HG03378 (cell line): ENCODE measurements around the gene INPP5F.
A peak's percentile ranks its signal among the peaks of the same experiment; 100 is the strongest.

ENCODE experiments used
- ATAC-seq: cut with Tn5 transposase; IDR thresholded peaks from one replicate; pipeline ENCODE4 v1.9.1; 2021; ENCODE audit warnings: mild to moderate bottlenecking, moderate library complexity; ENCODE audit not compliant: unreplicated experiment

Gene INPP5F, protein sequence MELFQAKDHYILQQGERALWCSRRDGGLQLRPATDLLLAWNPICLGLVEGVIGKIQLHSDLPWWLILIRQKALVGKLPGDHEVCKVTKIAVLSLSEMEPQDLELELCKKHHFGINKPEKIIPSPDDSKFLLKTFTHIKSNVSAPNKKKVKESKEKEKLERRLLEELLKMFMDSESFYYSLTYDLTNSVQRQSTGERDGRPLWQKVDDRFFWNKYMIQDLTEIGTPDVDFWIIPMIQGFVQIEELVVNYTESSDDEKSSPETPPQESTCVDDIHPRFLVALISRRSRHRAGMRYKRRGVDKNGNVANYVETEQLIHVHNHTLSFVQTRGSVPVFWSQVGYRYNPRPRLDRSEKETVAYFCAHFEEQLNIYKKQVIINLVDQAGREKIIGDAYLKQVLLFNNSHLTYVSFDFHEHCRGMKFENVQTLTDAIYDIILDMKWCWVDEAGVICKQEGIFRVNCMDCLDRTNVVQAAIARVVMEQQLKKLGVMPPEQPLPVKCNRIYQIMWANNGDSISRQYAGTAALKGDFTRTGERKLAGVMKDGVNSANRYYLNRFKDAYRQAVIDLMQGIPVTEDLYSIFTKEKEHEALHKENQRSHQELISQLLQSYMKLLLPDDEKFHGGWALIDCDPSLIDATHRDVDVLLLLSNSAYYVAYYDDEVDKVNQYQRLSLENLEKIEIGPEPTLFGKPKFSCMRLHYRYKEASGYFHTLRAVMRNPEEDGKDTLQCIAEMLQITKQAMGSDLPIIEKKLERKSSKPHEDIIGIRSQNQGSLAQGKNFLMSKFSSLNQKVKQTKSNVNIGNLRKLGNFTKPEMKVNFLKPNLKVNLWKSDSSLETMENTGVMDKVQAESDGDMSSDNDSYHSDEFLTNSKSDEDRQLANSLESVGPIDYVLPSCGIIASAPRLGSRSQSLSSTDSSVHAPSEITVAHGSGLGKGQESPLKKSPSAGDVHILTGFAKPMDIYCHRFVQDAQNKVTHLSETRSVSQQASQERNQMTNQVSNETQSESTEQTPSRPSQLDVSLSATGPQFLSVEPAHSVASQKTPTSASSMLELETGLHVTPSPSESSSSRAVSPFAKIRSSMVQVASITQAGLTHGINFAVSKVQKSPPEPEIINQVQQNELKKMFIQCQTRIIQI

DNA sequence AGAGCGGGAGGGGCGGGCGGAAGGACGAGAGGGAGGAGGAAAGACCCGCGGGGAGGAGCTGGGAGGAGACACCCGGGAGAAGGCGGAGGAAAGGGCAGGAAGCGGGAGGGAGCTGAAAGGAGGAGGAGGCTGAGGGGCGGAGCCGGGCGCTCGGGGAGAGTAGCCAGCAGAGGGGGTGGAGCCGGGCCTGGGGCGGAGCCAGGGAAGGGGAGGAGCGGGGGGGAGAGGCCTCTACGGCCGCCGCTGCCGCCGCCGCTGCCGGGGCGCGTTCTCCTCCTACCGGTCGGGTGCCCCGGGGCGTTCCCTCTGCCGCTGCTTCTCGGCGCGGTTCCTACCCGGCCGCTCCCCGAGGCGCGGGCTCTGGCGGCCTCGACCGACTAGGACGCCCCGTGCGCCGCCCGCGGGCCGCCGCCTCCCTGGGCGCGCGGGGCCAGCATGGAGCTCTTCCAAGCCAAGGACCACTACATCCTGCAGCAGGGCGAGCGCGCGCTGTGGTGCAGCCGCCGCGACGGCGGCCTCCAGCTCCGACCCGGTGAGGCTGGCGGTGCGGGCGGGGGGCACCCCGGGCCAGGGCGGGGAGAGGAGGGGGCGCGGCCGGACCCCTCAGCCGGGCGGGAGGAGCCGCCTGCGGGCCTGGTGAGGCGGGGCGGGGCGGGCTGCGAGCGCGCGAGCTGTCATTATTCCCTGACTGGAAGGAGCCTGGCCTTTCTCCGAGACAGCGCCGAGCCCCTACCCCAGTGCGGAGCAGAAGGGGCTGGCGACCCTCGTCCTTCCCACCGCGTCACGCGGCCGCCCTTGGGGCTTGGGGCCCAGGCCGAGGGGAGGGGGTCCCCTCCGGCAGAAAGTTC, at the start of gene INPP5F:
TSS of gene INPP5F (plus strand) at position 223 of the 848 bp plus-strand sequence. CDS start at position 436, 213 bp downstream.
- ATAC-seq, result peak; percentile 62

DNA sequence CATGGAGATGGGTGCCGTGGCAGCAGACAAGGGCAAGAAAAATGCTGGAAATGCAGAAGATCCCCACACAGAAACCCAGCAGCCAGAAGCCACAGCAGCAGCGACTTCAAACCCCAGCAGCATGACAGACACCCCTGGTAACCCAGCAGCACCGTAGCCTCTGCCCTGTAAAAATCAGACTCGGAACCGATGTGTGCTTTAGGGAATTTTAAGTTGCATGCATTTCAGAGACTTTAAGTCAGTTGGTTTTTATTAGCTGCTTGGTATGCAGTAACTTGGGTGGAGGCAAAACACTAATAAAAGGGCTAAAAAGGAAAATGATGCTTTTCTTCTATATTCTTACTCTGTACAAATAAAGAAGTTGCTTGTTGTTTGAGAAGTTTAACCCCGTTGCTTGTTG, 48.7 kb upstream of the INPP5F start:
- no peak for ATAC-seq

DNA sequence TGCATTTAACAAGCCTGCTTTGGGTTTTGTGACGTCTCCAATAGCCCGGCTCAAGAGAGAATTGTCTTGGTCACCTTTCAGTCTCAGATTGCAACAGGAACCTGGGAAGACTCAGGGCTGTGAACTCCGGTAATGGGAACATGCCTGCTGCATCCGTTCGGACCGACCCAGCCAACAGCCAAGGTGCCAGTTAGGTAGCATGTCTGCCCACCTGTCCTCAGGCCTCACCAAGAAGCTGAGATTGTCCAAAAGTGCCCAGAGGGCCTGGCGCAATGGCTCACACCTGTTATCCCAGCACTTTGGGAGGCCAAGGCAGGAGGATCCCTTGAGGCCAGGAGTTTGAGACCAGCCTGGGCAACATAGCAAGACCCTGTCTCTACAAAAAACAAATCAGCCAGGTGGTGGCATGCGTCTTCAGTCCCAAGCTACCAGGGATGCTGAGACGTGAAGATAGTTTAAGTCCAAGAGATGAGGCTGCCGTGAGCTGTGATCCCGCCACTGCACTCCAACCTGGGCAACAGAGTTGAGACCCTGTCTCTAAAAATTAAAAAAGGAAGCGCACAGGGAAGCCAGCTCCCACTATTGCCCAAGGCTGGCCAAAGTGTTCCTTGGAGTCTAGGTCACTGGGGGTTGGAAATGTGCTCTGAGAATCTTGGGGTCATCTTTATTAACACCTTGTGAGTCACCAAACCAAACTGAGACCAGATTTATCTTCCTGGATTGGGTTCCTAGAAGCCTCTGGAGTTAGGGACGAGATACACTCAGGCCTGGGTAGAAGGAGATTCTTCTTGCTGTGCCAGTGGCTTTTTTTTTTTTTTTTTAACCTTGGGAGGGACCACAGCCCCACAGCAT, 47.7 kb upstream of the INPP5F start:
- ATAC-seq, result no peak

DNA sequence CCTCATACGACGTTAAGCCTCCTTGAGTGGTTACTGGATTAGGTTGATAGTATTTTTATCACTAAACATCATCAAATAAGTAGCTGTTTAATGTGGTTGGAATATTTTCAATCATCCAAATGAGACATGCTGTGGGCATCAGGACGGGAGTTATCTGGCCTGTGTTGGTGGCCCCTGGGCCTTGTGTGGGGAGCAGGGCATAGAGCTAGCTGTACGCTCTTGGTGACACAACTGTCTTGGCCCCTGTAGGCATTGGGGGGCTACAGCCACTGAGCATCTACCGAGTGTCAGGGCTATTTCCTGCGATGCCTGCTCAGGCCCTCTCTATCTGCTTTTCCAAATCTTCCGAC, 46.4 kb upstream of the INPP5F start:
- ATAC-seq, result no peak

DNA sequence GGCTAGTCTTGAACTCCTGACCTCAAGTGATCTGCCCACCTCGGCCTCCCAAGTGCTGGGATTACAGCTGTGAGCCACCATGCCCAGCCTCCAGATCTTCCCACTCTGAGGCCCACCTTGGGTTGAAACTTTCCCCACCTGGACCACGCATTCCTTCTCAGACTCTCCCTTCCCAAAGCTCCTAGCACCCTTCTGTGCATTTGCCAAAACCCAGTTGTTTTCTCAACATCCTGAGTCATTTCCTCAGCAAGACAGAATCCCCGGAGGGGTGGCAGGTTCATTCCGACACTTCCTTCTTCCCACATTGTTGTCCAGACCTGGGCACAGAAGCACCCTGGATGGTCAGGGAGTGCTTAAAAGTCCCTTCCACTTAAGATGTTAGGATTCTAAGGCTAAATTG, 45.8 kb upstream of the INPP5F start:
- no peak for ATAC-seq

DNA sequence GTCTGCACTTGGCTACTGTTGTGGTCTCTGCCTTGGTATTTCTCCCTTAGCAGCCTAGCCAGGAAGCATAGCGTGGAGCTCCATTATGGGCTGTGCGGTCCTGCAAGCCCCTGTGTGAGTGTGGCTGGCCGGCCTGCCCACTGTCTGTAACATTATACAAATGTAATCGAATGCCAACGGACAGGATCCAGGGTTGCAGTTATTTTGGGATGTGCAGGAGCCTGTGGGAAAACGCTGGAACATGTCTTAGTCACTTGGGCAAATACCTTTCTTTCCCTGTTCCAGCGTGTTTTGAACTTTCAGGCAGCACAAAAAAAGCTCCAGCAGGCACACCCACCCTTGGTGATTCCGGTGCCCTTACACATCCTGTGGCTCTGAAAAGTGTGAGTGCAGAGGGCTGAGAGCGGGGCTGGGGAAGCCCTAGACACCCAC, 45.2 kb upstream of the INPP5F start:
- no peak for ATAC-seq

DNA sequence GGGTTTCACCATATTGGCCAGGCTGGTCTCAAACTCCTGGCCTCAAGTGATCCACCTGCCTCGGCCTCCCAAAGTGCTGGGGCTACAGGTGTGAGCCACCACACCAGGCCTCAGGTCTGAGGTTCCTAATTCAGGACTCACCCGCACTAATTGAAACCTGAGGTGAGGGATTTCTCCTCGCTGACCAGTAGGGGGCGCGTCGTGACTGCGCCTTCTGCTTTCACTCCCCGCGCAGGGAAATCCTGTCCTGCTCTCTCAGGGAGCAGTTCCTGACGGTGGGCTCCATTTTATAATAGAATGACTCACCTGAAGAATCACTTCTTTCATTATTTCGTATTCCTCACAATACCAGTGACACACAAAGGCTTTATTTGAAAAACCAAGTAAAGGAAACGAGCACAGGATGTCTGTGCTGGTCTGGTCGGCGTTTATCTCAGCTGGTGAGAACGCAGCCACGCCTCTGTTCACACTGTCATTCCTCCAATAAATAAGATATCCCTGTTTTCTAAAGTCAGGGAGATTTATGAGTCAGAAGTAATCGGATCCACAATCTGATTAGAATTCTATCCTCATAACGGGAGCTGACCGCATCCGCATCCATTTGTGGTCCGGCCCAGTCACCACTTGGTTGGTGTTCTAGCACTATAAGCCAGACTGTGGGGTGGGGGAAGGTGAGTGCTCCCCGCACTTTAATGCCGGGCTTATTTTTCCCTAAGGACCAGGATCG, 39.2 kb upstream of the INPP5F start:
- ATAC-seq, result peak; percentile 64

DNA sequence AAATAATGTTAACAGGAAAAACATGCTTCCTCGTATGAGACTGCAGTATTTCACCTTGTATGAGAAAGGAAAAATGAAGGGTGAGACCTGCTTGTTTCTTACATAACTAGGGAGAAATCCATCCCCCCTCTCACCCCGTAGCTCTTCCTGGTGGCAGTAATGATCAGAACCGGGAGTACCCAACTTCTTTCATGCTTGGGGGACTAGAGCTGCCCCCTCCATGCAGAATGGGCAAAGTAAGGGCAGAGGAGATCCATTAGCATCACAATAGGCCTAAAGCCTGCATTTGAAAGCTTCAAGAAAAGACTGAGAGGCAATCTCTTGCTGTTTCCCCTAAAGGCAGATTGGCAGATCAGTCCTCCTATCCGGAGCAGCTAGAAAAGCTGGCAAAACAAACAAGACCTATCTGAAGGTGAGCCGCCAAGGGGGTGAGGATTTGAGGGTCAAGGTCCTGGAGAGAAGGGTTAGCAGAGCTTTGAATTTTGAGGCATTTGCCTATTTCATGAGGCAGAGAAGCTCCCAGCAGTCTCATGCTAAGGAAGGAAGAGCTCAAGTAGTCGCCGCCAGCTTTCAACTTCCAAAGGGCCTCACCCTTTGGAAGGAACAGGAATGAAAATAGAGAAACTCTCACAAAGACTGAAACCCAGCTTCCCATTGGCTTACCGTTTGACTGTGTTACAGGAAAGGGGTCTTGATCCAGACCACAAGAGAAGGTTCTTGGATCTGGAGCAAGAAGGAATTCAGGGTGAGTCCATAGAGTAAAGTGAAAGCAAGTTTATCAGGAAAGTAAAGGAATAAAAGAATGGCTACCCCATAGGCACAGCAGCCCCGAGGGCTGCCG, 38.4 kb upstream of the INPP5F start:
- no peak for ATAC-seq

DNA sequence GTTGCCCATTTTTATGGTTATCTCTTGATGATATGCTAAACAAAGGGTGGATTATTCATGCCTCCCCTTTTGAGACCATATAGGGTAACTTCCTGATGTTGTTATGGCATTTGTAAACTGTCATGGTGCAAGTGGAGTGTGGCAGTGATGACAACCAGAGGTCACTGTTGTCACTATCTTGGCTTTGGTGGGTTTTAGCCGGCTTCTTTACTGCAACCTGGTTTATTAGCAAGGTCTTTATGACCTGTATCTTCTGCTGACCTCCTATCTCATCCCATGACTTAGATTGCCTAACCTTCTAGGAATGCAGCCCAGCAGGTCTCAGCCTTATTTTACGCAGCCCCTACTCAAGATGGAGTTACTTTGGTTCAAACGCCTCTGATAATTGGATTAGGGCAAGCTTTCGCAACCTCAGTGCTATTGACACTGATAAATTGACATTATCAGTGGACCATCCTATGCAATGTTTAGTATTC, 37.8 kb upstream of the INPP5F start:
- no peak for ATAC-seq

DNA sequence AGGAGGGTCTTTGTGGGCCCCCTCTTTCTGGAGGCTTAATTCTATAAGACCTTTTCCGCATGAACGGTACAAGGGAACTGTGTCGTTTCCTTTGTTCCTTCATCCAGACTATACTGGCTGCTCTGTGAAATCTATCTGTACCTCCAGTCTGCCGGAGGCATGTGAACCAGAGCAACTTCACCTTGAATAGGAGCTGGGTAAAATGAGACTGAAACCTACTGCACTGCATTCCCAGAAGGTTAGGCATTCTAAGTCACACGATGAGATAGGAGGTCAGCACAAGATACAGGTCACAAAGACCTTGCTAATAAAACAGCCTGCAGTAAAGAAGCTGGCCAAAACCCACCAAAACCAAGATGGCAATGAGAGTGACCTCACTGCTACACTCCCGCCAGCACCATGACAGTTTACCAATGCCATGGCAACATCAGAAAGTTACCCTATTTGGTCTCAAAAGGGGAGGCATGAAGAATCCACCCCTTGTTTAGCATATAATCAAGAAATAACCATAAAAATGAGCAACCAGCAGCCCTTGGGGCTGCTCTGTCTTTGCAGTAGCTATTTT, 36.8 kb upstream of the INPP5F start:
- ATAC-seq, result no peak

DNA sequence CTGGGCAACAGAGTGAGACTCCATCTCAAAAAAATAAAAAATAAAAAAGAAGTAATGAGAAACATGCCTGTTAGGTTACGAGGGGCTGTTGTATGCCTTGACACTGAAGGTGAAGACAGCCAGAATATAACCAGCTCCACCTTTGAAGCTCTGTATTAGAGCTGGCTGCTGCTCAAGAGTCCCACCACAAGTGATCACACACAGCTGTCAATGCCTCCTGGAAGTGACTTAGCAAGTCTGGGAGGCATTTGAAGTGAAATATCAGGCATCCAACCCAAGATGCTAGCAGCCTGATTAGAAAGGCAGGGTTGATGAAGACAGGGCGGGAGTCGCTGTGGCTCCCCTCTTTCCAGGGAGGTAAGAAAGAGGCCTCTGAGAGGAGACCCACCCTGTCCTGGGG, 34.1 kb upstream of the INPP5F start:
- no peak for ATAC-seq

DNA sequence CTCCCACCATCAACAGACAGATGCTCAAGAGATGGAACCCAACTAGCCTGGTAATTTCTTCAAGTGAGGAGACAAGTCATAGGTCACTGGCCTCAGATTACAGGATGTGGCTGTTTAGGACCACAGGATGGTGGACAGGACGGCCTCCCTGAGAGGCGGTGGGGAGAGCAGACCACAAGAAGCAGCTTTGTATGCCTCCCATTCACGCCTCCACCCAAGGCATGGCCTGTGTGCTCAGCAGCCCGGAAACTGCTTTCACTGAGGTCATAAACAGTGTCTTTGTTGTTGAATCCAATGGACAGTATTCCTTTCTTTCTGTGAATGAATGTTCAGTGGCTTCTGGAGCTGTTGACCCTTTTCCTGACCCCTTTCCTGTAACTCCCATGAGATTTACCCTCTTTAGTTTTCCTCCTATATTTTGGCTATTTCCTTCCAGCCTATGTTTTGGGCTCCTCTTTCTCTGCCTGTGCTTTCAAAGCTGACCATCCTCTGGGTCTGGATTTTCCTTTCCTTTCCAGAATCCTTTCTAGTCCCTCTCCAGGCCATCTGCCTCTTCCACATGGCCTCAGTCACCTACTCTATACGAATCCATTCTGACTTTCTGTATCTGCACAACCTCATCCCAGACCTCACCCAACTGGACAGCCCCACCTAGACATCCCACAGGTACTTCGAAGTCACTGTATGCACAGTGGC, 32.4 kb upstream of the INPP5F start:
- ATAC-seq, result peak; percentile 78

DNA sequence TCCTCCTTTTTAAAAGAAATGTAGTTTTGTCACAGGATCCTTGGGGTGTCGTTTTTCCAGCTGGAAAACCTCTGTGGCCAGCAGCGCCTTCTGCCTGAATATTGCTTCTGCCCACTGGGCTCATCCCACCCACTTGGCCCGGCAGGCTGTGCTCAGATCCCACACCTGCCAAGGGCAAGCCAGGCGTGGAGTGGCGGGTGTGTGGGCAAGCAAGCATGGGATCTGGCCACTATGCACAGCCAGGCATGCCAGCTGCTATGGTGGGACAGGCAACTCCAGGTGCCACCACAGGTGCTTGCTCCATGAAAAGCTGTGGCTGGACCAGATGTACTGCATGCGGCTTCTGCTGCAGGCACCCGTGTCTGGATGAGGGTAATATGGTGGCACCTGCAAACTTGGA, 31.2 kb upstream of the INPP5F start:
- no peak for ATAC-seq

DNA sequence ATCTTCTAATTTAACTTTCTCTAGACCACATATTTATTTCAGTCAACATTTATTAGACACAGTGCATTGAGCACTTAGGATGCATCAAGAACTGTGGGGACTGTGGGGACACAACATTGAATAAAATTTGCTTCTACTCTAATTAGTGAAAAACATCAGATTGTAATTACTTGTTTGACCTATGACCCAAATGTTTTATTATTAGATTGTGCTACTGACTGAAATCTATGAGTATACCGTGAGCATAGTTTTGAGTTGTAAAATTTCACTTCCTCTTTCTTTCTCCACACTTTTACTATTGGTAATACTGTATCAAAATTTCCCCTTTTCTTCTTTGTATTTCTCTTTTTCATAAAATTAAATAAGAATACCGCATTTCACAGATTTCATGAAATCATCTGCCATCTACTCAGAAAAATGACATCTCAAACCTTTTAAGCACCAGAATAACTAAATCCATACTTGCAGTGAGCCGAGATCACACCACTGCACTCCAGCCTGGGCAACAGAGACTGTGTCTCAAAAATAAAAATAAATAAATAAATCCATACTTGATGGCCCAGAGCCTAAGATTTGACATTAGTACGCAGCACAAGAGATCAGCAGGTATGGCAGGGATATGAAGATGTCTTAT, 25.4 kb upstream of the INPP5F start:
- peak; percentile 68 for ATAC-seq

DNA sequence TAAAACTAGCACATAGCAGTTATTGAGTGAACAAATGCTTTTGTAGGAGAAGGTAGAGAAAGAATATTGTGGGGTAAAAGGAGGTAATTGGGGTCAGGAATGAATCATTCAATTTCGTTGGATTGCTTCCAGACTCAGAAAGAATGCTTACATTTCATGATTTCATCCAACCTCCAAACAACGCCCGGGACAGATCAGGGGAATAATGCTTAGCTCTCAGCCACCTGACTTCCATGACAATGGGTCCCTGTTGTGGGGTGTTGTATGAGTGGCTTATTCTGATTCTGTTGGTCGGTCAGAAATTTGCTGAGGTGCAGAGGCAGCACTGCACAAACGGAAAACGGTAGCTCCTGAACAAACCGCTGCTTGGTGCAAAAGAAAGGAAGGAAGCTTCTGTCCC, 24.0 kb upstream of the INPP5F start:
- no peak for ATAC-seq

DNA sequence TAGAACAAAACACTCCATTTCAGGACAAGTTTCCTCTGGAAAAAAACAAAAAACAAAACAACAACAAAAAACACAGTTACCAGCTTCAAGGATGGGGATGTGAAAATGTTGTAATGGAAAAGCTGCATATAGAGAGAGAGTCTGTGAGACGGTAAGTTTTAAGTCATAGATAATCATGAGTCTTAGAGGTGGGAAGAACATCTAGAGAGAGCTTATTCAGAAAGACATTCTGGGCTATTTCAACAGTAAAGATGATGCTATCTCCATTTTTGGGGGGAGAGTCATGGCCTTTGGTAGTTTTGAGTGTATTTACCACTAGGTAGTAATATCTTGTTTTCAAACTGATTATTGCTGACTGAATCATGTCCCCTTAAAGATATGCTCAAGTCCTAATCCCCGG, 23.3 kb upstream of the INPP5F start:
- ATAC-seq, result no peak
